ENCODE results near the gene ZNF687. TPM values are rescaled to one million over a fixed set of nuclear protein-coding genes. Genes with fewer than 3 reads are reported as not detected.
A peak's percentile ranks its signal among the peaks of the same experiment; 100 is the strongest.

The ZNF687 gene
- total RNA-seq, 2 donors from 2014 or later, result 30.1 to 46.4 TPM

DNA sequence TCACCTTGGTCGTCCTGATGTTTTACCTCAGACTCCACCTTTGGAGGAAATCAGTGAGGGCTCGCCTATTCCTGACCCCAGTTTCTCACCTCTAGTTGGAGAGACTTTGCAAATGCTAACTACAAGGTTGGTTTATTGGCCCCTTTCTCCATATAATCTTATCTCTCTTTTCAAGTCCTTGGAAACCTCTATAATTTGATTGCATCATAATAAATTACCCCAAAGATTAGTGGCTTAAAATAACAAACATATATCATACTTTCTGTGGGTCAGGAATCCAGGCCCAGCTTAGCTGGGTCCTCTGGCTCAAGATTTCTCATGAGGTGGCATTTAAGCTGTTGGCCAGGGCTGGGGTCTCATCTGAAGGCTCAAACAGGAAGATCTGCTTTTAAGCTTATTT, 39.7 kb upstream of the ZNF687 start:
- no peaks in the 10 kb centered on the region for H3K4me1 ChIP-seq (replicated peaks)
- no peak for DNase-seq (ENCODE audit: low spot score)
- H3K9me3 ChIP-seq, result no peaks in the 10 kb centered on the region
- 91% methylated on average over 2 of the region's 2 CpGs for WGBS
- H3K27me3 ChIP-seq (replicated peaks; ENCODE audit: insufficient read depth), result no peaks in the 10 kb centered on the region
- intact Hi-C loops (cut with DNase I), result no loop called here
- no peak overlapping the region for H3K4me3 ChIP-seq
- no peak overlapping the region for H3K27ac ChIP-seq
- TF ChIP-seq, protein P1, sequence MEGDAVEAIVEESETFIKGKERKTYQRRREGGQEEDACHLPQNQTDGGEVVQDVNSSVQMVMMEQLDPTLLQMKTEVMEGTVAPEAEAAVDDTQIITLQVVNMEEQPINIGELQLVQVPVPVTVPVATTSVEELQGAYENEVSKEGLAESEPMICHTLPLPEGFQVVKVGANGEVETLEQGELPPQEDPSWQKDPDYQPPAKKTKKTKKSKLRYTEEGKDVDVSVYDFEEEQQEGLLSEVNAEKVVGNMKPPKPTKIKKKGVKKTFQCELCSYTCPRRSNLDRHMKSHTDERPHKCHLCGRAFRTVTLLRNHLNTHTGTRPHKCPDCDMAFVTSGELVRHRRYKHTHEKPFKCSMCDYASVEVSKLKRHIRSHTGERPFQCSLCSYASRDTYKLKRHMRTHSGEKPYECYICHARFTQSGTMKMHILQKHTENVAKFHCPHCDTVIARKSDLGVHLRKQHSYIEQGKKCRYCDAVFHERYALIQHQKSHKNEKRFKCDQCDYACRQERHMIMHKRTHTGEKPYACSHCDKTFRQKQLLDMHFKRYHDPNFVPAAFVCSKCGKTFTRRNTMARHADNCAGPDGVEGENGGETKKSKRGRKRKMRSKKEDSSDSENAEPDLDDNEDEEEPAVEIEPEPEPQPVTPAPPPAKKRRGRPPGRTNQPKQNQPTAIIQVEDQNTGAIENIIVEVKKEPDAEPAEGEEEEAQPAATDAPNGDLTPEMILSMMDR (IDR thresholded peaks at IDR 0.05), result no peak
- TF ChIP-seq POLR2A (IDR thresholded peaks at IDR 0.05) (no peak), POLR2AphosphoS5 (IDR thresholded peaks at IDR 0.05) (no peak)
- H3K36me3 ChIP-seq, result peaks cover 12 to 25% of the 10 kb centered on the region in 2 donors

DNA sequence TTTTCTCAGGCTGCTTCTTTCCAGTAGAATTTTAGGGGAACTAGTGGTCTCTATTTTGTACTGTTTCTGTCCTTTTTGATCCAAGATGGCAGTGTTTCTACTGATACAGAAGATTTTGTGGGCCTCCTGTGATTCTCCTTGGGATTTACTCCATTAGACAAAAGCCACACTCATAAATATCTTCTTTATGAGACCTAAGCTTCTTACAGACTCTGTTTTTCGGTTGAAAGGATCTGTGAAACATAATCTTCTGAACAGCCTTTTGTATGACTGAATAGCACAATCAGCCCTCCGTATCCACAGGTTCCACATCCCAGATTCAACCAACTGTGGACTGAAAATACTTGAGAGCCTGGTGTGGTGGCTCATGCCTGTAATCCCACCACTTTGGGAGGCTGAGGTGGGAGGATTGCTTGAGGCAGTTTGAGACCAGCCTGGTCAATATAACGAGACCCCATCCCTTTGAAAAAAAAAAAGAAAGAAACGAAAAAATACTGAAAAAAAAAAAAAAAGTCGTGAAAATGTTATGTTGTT, 38.3 kb upstream of the ZNF687 start:
- H3K4me1 ChIP-seq (replicated peaks), result no peaks in the 10 kb centered on the region
- TF ChIP-seq POLR2AphosphoS5 (IDR thresholded peaks at IDR 0.05) (no peak), POLR2A (IDR thresholded peaks at IDR 0.05) (no peak)
- TF ChIP-seq, protein P1 (IDR thresholded peaks at IDR 0.05), result no peak
- H3K9me3 ChIP-seq, result no peaks in the 10 kb centered on the region
- DNase-seq (ENCODE audit: low spot score), result no peak
- no peak overlapping the region for H3K4me3 ChIP-seq
- H3K27me3 ChIP-seq (replicated peaks; ENCODE audit: insufficient read depth), result no peaks in the 10 kb centered on the region
- H3K27ac ChIP-seq, result no peak overlapping the region
- peaks cover 11 to 30% of the 10 kb centered on the region in 2 donors for H3K36me3 ChIP-seq
- intact Hi-C loops (cut with DNase I), result no loop called here
- 75% methylated on average over 5 of the region's 5 CpGs for WGBS

DNA sequence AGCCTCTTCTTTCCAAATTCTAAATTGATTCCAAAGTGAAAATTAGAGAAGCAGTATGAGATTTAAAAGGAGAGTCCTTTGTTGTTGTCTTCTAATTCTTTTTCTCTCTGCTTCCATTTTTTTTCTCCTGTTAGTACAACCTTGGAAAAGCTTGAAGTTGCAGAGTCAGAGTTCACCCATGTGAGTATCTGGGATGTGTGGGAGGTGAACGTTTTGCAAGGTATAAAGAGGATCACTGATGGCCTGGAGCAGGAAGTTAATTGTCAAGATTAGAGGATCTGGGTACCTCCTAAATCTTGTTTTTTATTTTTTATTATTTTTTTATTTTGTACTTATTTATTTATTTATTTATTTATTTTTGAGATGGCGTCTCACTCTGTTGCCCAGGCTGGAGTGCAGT, 35.3 kb upstream of the ZNF687 start:
- TF ChIP-seq POLR2AphosphoS5 (IDR thresholded peaks at IDR 0.05) (no peak), POLR2A (IDR thresholded peaks at IDR 0.05) (no peak)
- TF ChIP-seq, protein P1 (IDR thresholded peaks at IDR 0.05), result no peak
- intact Hi-C loops (cut with DNase I), result no loop called here
- 80% methylated on average over 2 of the region's 2 CpGs for WGBS
- no peaks in the 10 kb centered on the region for H3K9me3 ChIP-seq
- H3K36me3 ChIP-seq, result peaks cover 11 to 19% of the 10 kb centered on the region in 2 donors
- H3K27me3 ChIP-seq (replicated peaks; ENCODE audit: insufficient read depth), result no peaks in the 10 kb centered on the region
- no peak for DNase-seq (ENCODE audit: low spot score)
- no peak overlapping the region for H3K4me3 ChIP-seq
- H3K4me1 ChIP-seq (replicated peaks), result no peaks in the 10 kb centered on the region
- H3K27ac ChIP-seq, result no peak overlapping the region

DNA sequence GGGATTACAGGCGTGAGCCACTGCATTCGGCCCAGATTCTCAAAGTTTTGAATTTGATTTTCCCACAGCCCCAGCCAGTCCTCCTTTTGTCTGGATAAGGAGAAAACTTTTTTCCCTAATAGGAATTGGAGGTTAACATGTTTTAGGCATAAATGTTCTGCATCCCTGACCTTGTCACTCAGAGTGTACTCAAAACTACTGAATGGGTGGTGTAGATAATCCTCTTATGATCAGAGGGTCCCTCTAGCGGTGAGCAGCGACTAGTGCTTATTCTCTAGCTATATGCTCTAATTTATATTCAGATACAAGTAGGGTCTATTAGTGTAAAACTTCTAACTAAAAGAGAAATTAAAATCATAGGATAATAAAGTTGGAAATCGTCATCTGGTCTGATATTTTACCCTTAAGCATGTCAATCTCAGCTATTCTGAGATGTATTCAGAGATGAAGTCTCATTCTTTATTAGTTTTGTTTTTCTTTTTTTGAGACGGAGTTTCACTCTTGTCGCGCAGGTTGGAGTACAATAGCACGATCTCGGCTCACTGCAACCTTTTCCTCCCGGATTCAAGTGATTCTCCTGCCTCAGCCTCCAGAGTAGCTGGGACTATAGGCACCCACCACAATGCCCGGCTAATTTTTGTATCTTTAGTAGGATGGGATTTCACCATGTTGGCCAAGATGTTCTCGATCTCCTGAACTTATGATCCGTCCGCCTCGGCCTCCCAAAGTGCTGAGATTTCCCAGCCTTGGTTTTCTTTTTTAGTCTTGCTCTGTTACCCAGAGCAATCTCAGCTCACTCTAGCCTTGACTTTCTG, 30.2 kb upstream of the ZNF687 start:
- Histone ChIP-seq H3K36me3 (peaks cover 0 to 7% of the 10 kb centered on the region in 2 donors), H3K27me3 (replicated peaks; ENCODE audit: insufficient read depth) (no peaks in the 10 kb centered on the region), H3K9me3 (no peaks in the 10 kb centered on the region), H3K27ac (no peak overlapping the region), H3K4me1 (replicated peaks) (no peaks in the 10 kb centered on the region), H3K4me3 (no peak overlapping the region)
- intact Hi-C loops (cut with DNase I), result no loop called here
- peak; percentile 51 for TF ChIP-seq POLR2AphosphoS5 (IDR thresholded peaks at IDR 0.05)
- TF ChIP-seq, protein P1 (IDR thresholded peaks at IDR 0.05), result peak; percentile 55 to 85 (median 76)
- no peak for TF ChIP-seq POLR2A (IDR thresholded peaks at IDR 0.05)
- DNase-seq (ENCODE audit: low spot score), result peak; percentile 69
- 65% methylated on average over 16 of the region's 16 CpGs for WGBS

All from prostate gland (tissue), 2 donors.